ENCODE results near the gene PARD3. TPM values are rescaled to one million over a fixed set of nuclear protein-coding genes. Genes with fewer than 3 reads are reported as not detected.

The PARD3 gene
- total and polyA plus RNA-seq, 10 of the 15 experiments (the other 5 are each of a cell fraction or from before 2014, with no cell fraction given): 2.6 to 43.1 (median 13.9) TPM

DNA sequence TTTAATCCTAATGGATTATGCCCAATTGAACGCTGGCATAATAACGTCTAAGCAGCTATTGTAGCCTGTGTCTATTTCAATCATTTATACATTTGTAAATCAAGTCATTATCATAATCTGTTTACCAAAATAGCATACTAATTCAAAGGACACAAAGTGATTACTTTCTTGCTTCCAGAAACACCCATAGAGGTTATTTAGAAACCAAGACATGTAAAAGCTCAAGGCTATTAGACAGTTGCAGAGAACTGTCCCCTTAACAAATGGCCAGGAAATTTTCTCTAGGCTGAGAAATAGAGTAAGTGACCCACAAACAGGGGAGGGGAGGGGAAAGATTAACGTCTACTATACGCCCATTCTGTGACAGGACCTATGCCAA is 455.7 kb downstream of the PARD3 start (continued):
- TF ChIP-seq, protein P1, sequence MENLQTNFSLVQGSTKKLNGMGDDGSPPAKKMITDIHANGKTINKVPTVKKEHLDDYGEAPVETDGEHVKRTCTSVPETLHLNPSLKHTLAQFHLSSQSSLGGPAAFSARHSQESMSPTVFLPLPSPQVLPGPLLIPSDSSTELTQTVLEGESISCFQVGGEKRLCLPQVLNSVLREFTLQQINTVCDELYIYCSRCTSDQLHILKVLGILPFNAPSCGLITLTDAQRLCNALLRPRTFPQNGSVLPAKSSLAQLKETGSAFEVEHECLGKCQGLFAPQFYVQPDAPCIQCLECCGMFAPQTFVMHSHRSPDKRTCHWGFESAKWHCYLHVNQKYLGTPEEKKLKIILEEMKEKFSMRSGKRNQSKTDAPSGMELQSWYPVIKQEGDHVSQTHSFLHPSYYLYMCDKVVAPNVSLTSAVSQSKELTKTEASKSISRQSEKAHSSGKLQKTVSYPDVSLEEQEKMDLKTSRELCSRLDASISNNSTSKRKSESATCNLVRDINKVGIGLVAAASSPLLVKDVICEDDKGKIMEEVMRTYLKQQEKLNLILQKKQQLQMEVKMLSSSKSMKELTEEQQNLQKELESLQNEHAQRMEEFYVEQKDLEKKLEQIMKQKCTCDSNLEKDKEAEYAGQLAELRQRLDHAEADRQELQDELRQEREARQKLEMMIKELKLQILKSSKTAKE (IDR thresholded peaks at IDR 0.05; ENCODE audit: low read depth, poor library complexity, severe bottlenecking): no peak
- TF ChIP-seq HDGF (IDR thresholded peaks at IDR 0.05) (no peak), EGR1 (IDR thresholded peaks at IDR 0.05; ENCODE audit: borderline replicate concordance in 1 of 2, low read depth in 2 of 2, low read length in 2 of 2) (no peak), BMI1 (IDR thresholded peaks at IDR 0.05; ENCODE audit: borderline replicate concordance) (no peak), TBL1XR1 (IDR thresholded peaks at IDR 0.05; ENCODE audit: low read depth, low read length) (no peak), E2F4 (IDR thresholded peaks at IDR 0.05; ENCODE audit: low read depth, low read length) (no peak), TARDBP (IDR thresholded peaks at IDR 0.05; ENCODE audit: borderline replicate concordance) (no peak)
- TF ChIP-seq, protein P2, sequence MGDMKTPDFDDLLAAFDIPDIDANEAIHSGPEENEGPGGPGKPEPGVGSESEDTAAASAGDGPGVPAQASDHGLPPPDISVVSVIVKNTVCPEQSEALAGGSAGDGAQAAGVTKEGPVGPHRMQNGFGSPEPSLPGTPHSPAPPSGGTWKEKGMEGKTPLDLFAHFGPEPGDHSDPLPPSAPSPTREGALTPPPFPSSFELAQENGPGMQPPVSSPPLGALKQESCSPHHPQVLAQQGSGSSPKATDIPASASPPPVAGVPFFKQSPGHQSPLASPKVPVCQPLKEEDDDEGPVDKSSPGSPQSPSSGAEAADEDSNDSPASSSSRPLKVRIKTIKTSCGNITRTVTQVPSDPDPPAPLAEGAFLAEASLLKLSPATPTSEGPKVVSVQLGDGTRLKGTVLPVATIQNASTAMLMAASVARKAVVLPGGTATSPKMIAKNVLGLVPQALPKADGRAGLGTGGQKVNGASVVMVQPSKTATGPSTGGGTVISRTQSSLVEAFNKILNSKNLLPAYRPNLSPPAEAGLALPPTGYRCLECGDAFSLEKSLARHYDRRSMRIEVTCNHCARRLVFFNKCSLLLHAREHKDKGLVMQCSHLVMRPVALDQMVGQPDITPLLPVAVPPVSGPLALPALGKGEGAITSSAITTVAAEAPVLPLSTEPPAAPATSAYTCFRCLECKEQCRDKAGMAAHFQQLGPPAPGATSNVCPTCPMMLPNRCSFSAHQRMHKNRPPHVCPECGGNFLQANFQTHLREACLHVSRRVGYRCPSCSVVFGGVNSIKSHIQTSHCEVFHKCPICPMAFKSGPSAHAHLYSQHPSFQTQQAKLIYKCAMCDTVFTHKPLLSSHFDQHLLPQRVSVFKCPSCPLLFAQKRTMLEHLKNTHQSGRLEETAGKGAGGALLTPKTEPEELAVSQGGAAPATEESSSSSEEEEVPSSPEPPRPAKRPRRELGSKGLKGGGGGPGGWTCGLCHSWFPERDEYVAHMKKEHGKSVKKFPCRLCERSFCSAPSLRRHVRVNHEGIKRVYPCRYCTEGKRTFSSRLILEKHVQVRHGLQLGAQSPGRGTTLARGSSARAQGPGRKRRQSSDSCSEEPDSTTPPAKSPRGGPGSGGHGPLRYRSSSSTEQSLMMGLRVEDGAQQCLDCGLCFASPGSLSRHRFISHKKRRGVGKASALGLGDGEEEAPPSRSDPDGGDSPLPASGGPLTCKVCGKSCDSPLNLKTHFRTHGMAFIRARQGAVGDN (IDR thresholded peaks at IDR 0.05): no peak

All from GM12878 (cell line).